Left lung (tissue), 10 donors: ENCODE results near the gene NKX3-2. TPM values are rescaled to one million over a fixed set of nuclear protein-coding genes. Genes with fewer than 3 reads are reported as not detected.

Source experiments
- ATAC-seq: fragments of 200-7000 bp; cut with Tn5 transposase; one replicate; pipeline ENCODE4 v1.9.1; 2020; ENCODE audit warnings: moderate library complexity
- DNase-seq, 4 donors: peaks; one replicate each; pipeline ENCODE4 v3.0.0-alpha.2; 2013 to 2020
- H3K27ac ChIP-seq, 2 donors: fragments of 200-600 bp; sonication (generic) in 1 of 2; one replicate each; pipeline versions ENCODE4 v1.5.0 to v1.8.0; 2020 to 2021
- H3K27me3 ChIP-seq, 2 donors: fragments of 200-600 bp; sonication (generic) in 1 of 2; one replicate each; pipeline versions ENCODE4 v1.5.0 to v1.8.0; 2020 to 2021
- H3K36me3 ChIP-seq, 2 donors: fragments of 200-600 bp; sonication (generic) in 1 of 2; one replicate each; pipeline versions ENCODE4 v1.5.0 to v1.8.0; 2020 to 2021
- H3K4me1 ChIP-seq, 2 donors: fragments of 200-600 bp; one replicate each; pipeline ENCODE4 v1.8.0; 2021
- H3K4me3 ChIP-seq, 2 donors: fragments of 200-600 bp; sonication (generic) in 1 of 2; one replicate each; pipeline versions ENCODE4 v1.5.0 to v1.8.0; 2020 to 2021; ENCODE audit warnings: mild to moderate bottlenecking in 1 of 2
- H3K9me3 ChIP-seq, 2 donors: fragments of 200-600 bp; sonication (generic) in 1 of 2; one replicate each; pipeline versions ENCODE4 v1.5.0 to v1.8.0; 2020 to 2021
- CTCF ChIP-seq, 2 donors: fragments of 200-600 bp; sonication (generic) in 1 of 2; IDR thresholded peaks; one replicate each; pipeline versions ENCODE4 v1.5.0 to v1.8.0; 2021; ENCODE audit warnings: antibody characterized with exemption in 2 of 2
- intact Hi-C, 2 donors: fragments of 100-400 bp; cut with DNase I; formaldehyde crosslinking; loops; one replicate each; pipeline versions ENCODE4 v1.11.2 to v1.14.2; 2022
- polyA plus RNA-seq, 6 donors: library from polyadenylated mRNA; unstranded; fragments of 120-200 nt; gene quantifications; one replicate each; pipeline ENCODE4 v1.2.1, GENCODE V29; 2013; ENCODE audit not compliant: insufficient read length in 6 of 6
- total RNA-seq, 2 donors: library from RNA; stranded (reverse); fragmentation: NEBNext Ultra II Directional; extraction: Animal tissue kit (Norgen Biotek cat#: 25700); gene quantifications; one replicate each; pipeline ENCODE4 v1.2.1, GENCODE V29; 2021
- donor health status: DM: no; HTN: yes; CAD: no.
- donor health status: DM: no; HTN: no; CAD: no.

NKX3-2 gene
- total and polyA plus RNA-seq, 8 donors: 0.09 to 0.44 (median 0.13) TPM; not detected in 3

- DNase-seq (no peak), ATAC-seq (no peak)
- Histone ChIP-seq H3K4me1 (no peaks in the 10 kb centered on the region), H3K9me3 (no peaks in the 10 kb centered on the region), H3K27ac (no peak overlapping the region), H3K36me3 (no peaks in the 10 kb centered on the region), H3K4me3 (no peak overlapping the region), H3K27me3 (peaks cover 0 to 33% of the 10 kb centered on the region in 2 donors)
- intact Hi-C loops: no loop called here
- TF ChIP-seq CTCF (IDR thresholded peaks at IDR 0.05): no peak
Measured at GRCh38 chr4:13498469-13498868, 45.8 kb downstream of the NKX3-2 start.

DNA sequence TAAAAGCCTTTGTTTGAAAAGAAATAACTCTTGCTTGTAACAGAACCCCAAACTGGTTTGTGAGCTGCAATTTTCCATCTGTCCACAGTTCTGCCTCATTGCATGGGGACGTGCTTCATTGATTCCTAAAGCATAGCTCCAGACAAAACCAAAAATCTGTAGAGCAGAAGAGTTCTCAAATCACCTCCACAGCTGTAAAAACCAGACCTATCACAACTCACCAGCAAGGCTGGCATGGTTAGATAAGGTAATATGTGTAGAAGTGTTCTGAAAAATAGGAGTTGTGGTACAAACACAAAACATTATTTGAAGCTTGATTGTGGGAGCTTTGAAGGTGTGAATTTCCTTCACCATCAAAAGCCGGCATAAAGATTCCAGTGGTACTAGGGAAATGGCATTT is 47.7 kb downstream of the NKX3-2 start:
- Histone ChIP-seq H3K4me3 (no peak overlapping the region), H3K9me3 (no peaks in the 10 kb centered on the region), H3K27me3 (peaks cover 0 to 30% of the 10 kb centered on the region in 2 donors), H3K4me1 (no peaks in the 10 kb centered on the region), H3K27ac (no peak overlapping the region), H3K36me3 (no peaks in the 10 kb centered on the region)
- DNase-seq (no peak), ATAC-seq (no peak)
- intact Hi-C loops: no loop called here
- no peak for TF ChIP-seq CTCF (IDR thresholded peaks at IDR 0.05)

GRCh38 chr4:13495753-13496152 is 48.6 kb downstream of the NKX3-2 start:
- H3K4me1 ChIP-seq: no peaks in the 10 kb centered on the region
- no peak for TF ChIP-seq CTCF (IDR thresholded peaks at IDR 0.05)
- no peaks in the 10 kb centered on the region for H3K36me3 ChIP-seq
- H3K9me3 ChIP-seq: no peaks in the 10 kb centered on the region
- no peak overlapping the region for H3K4me3 ChIP-seq
- H3K27ac ChIP-seq: no peak overlapping the region
- H3K27me3 ChIP-seq: peaks cover 0 to 27% of the 10 kb centered on the region in 2 donors
- intact Hi-C loops: no loop called here
- ATAC-seq: no peak
- no peak for DNase-seq

GRCh38 chr4:13493793-13494192 is 50.5 kb downstream of the NKX3-2 start:
- H3K4me1 ChIP-seq: no peaks in the 10 kb centered on the region
- no peaks in the 10 kb centered on the region for H3K9me3 ChIP-seq
- no peak for ATAC-seq
- no peaks in the 10 kb centered on the region for H3K36me3 ChIP-seq
- no peak overlapping the region for H3K4me3 ChIP-seq
- intact Hi-C loops: no loop called here
- no peak for TF ChIP-seq CTCF (IDR thresholded peaks at IDR 0.05)
- H3K27me3 ChIP-seq: peaks cover 0 to 28% of the 10 kb centered on the region in 2 donors
- H3K27ac ChIP-seq: no peak overlapping the region
- no peak for DNase-seq

- no peak for ATAC-seq
- Histone ChIP-seq H3K36me3 (no peaks in the 10 kb centered on the region), H3K9me3 (no peaks in the 10 kb centered on the region), H3K27ac (no peak overlapping the region), H3K4me3 (no peak overlapping the region), H3K4me1 (no peaks in the 10 kb centered on the region), H3K27me3 (peaks cover 0 to 38% of the 10 kb centered on the region in 2 donors)
- DNase-seq: no peak
- TF ChIP-seq CTCF (IDR thresholded peaks at IDR 0.05): no peak
- intact Hi-C loops: no loop called here
Measured at GRCh38 chr4:13492747-13493146, 51.6 kb downstream of the NKX3-2 start.

Other genes starting within 250 kb of the NKX3-2 start
- 10 to 100 TPM; 12.2 to 16.6 TPM for gene RAB28, start 60.2 kb downstream of the NKX3-2 start, total RNA-seq
- 10 to 100 TPM; 28.9 to 33.4 (median 31.6) TPM for gene RAB28, start 60.2 kb downstream of the NKX3-2 start, polyA plus RNA-seq
- 10 to 100 TPM; 25.9 to 33.8 TPM for gene BOD1L1, start 83.2 kb upstream of the NKX3-2 start, total RNA-seq
- gene BOD1L1, start 83.2 kb upstream of the NKX3-2 start, polyA plus RNA-seq: 10 to 100 TPM; 55.7 to 78.0 (median 64.4) TPM